SJCRH30 (cell line): ENCODE results near the gene TEX29. TPM values are rescaled to one million over a fixed set of nuclear protein-coding genes. Genes with fewer than 3 reads are reported as not detected.
A peak's percentile ranks its signal among the peaks of the same experiment; 100 is the strongest.

Experiments used
- DNase-seq, 2 experiments: peaks; one replicate each; pipeline ENCODE4 v3.0.0-alpha.2; 2015 to 2020
- H3K27ac ChIP-seq: fragments of 250-450 bp; sonication (Bioruptor Pico); 2 replicates; pipeline ENCODE4 v1.5.1; 2020; ENCODE audit warnings: mild to moderate bottlenecking, moderate library complexity
- H3K27me3 ChIP-seq: fragments of 250-450 bp; sonication (Bioruptor Pico); 2 replicates; pipeline ENCODE4 v1.5.1; 2020; ENCODE audit warnings: mild to moderate bottlenecking, moderate library complexity
- H3K36me3 ChIP-seq: fragments of 250-450 bp; sonication (Bioruptor Pico); 2 replicates; pipeline ENCODE4 v1.5.1; 2020; ENCODE audit warnings: mild to moderate bottlenecking, moderate library complexity
- H3K4me1 ChIP-seq: fragments of 250-450 bp; sonication (Bioruptor Pico); 2 replicates; pipeline ENCODE4 v1.5.1; 2020; ENCODE audit warnings: mild to moderate bottlenecking, moderate library complexity
- H3K4me3 ChIP-seq: fragments of 250-450 bp; sonication (Bioruptor Pico); 2 replicates; pipeline ENCODE4 v1.5.1; 2020; ENCODE audit warnings: mild to moderate bottlenecking, moderate library complexity
- H3K9me3 ChIP-seq: fragments of 250-450 bp; sonication (Bioruptor Pico); replicated peaks from 2 replicates; pipeline ENCODE4 v1.5.1; 2020; ENCODE audit warnings: mild to moderate bottlenecking, moderate library complexity
- total RNA-seq: library from RNA; depleted of rRNA; stranded (reverse); fragments of >200 nt; shearing (Covaris generic); gene quantifications from 2 replicates; pipeline ENCODE4 v1.2.3, GENCODE V29; 2014

Gene TEX29
- total RNA-seq, 1 experiment from 2014 or later = not detected

DNA sequence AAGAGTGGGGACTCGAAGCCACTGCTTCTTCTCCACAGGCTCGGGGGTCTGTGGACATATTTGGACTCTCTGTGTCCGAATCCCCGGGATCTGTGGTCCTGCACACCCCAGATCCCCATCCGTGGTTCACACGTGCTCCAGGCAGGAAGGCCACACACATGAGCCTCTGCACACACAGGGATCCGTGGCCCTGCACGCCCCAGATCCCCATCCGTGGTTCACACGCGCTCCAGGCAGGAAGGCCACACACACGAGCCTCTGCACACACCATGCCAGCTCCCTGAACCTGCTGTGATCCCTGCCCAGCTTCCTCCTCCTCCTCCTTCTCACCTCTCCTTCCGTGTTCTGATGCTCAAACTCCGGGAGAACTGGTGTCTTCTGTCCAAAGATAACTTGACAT lies 3.1 kb downstream of the TEX29 start:
- Histone ChIP-seq H3K9me3 (no peaks in the 10 kb centered on the region), H3K27me3 (no peaks in the 10 kb centered on the region), H3K36me3 (no peaks in the 10 kb centered on the region), H3K4me1 (peaks cover 22% of the 10 kb centered on the region), H3K4me3 (no peak overlapping the region), H3K27ac (no peak overlapping the region)
- no peak for DNase-seq

DNA sequence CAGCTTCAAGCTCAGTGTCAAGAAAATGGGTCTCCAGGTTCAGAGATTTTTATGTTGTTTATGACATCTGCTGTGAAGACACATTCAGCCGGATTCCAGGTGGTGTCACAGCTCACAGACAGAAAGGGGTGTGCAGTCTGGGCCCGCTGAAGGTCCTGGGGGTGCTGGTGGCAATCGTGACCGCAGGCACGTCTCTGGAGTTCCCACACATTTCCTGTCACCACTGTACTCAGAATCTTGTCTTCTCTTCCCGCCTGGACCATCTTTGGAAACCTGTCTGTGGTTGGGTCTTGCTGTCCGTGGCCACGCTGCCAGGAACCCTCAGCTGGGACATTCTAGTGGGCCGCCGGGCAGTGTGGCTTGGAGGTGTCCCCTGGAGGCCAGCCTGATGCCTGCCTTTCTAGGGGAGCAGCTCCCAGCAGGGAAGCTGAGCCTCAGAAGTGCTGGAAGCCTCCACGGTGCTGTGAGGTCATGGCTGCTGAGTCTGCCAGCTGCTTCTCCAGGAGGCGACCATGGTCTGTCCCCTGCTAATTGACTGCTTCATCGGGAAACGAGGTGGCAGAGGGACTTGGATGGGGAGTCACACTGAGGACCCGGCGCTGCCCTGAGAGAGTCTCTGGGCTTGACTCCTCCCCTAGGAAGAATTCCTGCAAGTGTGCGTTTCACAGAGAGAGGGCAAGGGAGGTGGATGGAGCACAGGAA lies 3.7 kb downstream of the TEX29 start:
- H3K36me3 ChIP-seq = no peaks in the 10 kb centered on the region
- no peak overlapping the region for H3K27ac ChIP-seq
- peaks cover 22% of the 10 kb centered on the region for H3K4me1 ChIP-seq
- peak in 1 of 2 experiments; percentile 20 for DNase-seq
- no peaks in the 10 kb centered on the region for H3K9me3 ChIP-seq
- no peak overlapping the region for H3K4me3 ChIP-seq
- H3K27me3 ChIP-seq = no peaks in the 10 kb centered on the region

DNA sequence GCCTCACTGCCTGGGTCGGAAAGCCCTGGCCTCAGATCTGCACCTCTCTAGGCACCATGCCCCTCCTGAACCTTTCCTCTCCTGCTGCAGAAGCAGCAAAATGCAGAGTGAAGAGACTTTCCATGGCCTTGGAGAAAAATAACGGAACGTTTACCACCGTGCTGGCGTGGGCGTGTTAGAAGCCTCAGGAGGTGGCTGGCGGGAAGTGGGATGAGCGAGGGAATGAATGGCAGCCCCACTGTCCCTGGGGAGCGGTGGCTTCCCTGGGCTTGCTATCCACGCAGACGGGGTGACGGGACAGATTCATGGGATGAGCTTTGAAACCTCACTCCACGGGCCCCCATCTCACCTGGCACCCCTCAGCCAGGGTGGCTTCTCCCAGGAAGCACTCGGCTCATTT lies 4.3 kb downstream of the TEX29 start:
- no peaks in the 10 kb centered on the region for H3K9me3 ChIP-seq
- peaks cover 22% of the 10 kb centered on the region for H3K4me1 ChIP-seq
- H3K27ac ChIP-seq = no peak overlapping the region
- H3K27me3 ChIP-seq = no peaks in the 10 kb centered on the region
- DNase-seq = no peak
- H3K4me3 ChIP-seq = no peak overlapping the region
- H3K36me3 ChIP-seq = no peaks in the 10 kb centered on the region

DNA sequence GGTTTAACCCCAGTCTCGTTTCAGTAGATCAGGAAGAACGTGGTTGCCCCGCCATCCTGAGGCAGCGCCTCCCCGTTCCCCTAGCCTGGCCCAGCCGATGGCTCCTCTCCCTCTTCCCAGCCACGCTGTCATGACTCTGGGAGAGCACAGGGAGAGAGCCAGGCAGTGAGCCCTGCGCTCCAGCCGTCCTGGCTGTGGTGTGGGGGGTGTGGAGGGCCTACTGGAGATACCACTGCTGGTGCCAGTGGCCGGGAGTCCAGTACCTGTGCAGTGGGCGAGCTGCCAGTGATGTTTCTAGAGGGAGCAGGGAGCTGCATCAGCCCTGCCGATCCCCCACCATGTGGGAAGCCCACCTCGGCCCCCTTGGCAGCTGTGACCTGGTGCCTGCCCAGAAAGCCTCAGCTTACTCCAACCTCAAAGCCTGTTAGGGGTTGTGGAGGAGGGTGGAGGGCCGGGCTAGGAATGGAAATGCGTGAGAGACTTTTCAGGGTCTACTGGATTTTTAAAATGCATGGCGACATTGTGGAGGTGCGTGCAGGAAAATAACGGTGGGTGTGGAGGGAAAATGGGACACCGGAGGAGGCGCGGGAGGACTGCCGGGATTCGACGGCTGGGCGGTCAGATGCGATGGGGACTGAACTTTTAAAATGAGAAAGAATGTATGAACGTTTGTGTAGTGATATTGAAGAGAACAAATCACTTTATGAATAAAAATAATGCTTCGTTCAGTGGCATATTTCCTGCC lies 4.9 kb downstream of the TEX29 start:
- DNase-seq = no peak
- H3K27me3 ChIP-seq = no peaks in the 10 kb centered on the region
- H3K4me3 ChIP-seq = no peak overlapping the region
- H3K27ac ChIP-seq = no peak overlapping the region
- no peaks in the 10 kb centered on the region for H3K36me3 ChIP-seq
- H3K9me3 ChIP-seq = no peaks in the 10 kb centered on the region
- peaks cover 22% of the 10 kb centered on the region for H3K4me1 ChIP-seq

DNA sequence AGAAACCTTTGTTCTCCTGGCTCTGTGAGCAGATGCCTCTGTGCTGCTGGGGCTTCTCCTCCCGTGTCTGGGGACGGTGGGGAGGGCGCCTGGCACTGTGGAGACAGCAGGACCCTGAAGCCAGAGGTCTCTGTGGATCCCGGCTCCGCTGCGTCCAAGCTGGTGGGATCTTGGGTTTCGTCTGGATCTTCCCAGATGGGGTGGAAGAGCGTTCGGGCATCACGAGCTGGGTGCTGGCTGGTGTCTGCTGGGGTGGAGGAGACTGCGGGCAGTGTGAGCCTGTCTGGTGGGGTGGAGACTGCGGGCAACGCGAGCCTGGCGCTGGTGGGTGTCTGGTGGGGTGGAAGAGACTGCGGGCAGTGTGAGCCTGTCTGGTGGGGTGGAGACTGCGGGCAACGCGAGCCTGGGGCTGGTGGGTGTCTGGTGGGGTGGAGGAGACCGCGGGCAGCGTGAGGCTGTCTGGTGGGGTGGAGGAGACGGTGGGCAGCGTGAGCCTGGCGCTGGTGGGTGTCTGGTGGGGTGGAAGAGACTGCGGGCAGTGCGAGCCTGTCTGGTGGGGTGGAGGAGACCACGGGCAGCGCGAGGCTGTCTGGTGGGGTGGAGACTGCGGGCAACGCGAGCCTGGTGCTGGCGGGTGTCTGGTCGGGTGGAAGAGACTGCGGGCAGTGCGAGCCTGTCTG lies 5.6 kb downstream of the TEX29 start:
- DNase-seq = no peak
- Histone ChIP-seq H3K4me1 (peaks cover 22% of the 10 kb centered on the region), H3K4me3 (no peak overlapping the region), H3K27ac (no peak overlapping the region), H3K27me3 (no peaks in the 10 kb centered on the region), H3K9me3 (no peaks in the 10 kb centered on the region), H3K36me3 (no peaks in the 10 kb centered on the region)

DNA sequence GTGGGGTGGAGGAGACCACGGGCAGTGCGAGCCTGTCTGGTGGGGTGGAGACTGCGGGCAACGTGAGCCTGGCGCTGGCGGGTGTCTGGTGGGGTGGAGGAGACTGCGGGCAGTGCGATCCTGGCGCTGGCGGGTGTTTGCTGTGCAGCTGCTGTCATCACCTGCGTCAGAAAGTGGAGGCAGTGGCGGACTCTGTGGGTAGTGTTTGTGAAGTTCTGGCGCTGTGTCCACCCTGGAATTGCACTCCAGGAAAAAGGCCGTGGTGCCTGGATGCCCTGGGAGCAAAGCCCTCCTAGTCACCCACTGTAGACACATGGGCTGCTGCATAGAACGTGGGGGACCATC lies 6.2 kb downstream of the TEX29 start:
- Histone ChIP-seq H3K36me3 (no peaks in the 10 kb centered on the region), H3K27ac (no peak overlapping the region), H3K27me3 (no peaks in the 10 kb centered on the region), H3K4me1 (peaks cover 22% of the 10 kb centered on the region), H3K9me3 (no peaks in the 10 kb centered on the region), H3K4me3 (no peak overlapping the region)
- DNase-seq = no peak

DNA sequence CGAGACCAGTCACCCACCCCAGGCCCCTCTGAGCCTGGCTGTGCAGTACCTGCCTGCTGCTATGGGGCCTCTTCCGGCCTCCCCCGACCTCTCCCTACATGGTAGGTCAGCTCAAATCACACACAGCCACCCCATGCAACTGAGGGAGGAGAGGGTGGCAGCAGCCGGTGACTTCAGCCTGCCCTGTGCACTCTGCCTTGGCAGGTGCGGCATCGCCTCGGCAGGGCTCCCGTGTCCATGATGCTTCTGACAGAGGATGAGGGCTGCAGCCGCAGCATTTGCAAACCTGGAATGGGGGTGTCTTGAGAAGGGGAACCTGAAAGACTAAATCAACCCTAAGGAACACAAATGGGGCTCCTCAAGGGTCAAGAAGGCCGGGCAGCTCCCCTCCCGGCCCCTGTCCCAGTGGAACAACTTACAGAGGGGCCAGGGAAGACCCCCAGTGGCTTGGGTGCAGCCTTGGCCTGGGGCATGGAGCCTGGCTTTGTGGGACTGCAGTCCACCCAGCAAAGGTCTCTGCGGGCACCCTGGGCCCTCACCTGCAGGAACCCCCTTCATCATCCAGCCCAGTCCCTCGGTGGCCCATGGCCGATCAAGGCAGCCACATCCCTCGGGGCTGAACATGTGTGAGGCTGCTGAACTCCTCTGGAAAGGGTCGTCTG lies 6.7 kb downstream of the TEX29 start:
- Histone ChIP-seq H3K4me1 (peaks cover 21% of the 10 kb centered on the region), H3K9me3 (no peaks in the 10 kb centered on the region), H3K27me3 (no peaks in the 10 kb centered on the region), H3K36me3 (no peaks in the 10 kb centered on the region), H3K4me3 (no peak overlapping the region), H3K27ac (no peak overlapping the region)
- DNase-seq = no peak

DNA sequence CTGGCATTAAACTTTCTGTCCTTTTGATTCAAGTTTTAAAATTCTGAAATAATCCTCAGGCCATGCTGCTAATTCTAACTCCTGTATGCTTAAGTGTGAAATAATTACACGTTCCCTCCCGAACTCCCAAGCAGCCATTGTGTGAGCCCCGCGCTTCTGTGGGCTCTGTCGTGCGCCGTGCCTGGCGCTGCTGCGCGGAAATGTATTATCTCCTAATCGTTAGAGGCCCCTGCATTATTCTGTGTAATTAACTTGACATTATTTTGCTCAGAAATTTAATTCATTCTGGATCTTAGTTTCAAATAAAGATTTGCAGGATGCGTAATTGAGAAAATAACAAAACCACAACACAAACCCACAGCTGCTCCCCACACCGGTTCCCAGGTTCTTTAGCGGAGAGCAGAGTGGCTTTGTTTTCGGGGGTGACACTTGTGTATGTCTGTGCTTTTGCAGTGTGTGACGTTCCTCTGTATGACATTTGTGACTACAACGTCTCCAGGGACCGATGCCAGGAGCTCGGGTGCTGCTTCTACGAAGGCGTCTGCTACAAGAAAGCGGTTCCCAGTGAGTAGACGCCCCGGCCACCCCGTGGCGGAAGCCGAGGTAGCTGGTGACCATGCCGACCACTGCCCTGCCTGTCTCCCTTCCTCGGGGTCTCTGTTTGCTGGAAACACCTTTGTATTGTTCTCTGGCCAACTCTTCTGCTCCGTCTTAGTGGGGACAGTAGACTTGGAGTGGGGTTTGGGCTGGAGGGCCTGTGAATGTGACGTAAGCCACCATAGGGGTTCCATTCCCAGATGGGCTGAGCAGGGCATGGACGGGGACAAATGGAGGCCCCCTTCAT lies 7.5 kb downstream of the TEX29 start:
- Histone ChIP-seq H3K4me1 (peaks cover 12% of the 10 kb centered on the region), H3K27ac (no peak overlapping the region), H3K4me3 (no peak overlapping the region), H3K27me3 (no peaks in the 10 kb centered on the region), H3K9me3 (no peaks in the 10 kb centered on the region), H3K36me3 (no peaks in the 10 kb centered on the region)
- no peak for DNase-seq

DNA sequence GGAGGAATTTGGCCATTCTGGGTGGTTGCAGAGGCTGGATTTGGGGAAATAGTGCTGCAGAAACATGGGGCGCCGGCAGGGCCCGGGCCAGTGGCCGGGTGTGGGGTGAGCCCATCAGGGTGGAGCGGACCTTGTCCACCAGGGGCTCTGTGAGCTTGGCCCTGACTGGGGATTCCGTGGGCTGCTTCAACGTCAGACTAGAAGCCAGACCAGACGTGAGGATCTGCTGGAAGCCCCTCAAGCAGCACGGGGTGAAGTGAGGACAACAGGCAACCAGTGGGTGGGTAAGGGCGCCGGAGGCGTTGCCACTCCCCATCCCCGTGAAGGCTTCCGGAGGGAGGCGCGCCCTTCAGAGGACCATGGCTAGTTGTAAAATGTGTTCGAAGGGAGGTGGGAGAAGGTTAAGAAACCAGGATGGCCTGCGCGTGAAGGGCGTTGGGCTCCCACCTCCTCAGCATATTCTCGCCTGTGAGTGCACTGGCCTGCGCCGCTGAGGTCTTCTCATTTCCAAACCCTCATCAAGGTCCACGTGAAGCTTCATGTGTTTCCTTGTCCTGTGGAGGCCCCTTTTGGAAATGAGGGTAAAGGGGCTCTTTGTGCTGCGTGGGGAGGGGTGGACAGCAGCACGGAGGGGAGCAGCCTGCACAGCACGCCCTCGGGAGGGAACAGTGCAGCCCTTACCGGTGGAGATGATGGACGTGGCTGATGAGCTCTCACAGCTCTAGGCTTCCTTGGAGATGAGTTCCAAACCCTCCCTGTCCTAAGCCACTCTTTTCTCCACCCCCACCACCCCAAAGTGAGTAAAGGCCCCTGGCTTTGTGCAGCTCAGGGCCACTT lies 8.3 kb downstream of the TEX29 start:
- no peaks in the 10 kb centered on the region for H3K27me3 ChIP-seq
- no peak for DNase-seq

DNA sequence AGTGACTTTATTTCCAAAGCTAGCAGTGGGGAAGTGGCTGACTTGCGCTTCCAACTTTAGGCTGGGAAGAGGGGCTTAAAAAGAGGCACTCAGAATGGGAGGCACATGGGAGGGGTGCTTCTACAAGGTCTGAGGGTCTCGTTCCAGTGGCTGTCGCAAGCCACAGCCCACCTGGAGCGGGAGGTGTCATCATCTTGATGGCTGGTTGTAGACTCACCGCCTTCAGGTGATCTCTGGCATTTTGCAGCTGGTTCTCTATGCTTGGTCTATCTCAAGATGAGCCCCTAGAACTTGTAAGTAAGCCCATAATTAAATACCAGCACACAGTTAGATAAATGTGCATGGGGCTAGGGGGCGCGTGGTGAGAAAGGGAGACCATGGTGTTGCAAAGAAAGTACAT lies 9.2 kb downstream of the TEX29 start:
- H3K27me3 ChIP-seq = no peaks in the 10 kb centered on the region
- H3K4me1 ChIP-seq = no peaks in the 10 kb centered on the region; the same call in 1 of the 2 replicates
- H3K36me3 ChIP-seq = no peaks in the 10 kb centered on the region
- no peak overlapping the region for H3K4me3 ChIP-seq
- no peak for DNase-seq
- no peaks in the 10 kb centered on the region for H3K9me3 ChIP-seq
- no peak overlapping the region for H3K27ac ChIP-seq

More for the DNA sequence above, 8.3 kb downstream of the TEX29 start:
- Histone ChIP-seq H3K9me3 (no peaks in the 10 kb centered on the region), H3K36me3 (no peaks in the 10 kb centered on the region), H3K4me3 (no peak overlapping the region), H3K27ac (no peak overlapping the region), H3K4me1 (peaks cover 7% of the 10 kb centered on the region)

DNA sequence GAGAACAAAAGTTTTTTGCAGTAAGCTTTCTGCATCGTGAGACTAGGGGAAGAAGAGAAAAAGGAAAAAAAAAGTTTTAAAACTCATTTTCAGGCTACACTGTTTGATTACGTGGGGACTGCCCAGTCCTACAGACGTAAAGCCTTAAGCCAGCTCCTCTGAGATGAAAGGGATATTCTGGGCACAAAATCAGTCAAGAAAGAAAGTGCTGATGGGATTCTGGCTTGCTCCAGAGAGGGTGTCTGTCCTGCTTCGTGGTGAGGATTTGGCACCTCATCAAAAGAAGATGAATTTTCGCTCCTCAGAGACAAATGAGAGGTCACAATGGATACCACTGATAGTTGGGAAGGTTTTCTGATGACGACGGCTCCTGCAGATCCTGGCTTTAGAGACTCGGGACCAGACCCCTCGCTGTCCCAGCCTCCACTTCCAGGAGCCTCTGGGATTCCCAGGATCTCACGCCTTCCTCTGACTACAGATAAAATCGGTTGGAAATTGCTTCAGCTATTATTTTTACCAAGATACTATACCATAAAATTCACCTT lies 9.7 kb downstream of the TEX29 start:
- no peaks in the 10 kb centered on the region for H3K36me3 ChIP-seq
- no peaks in the 10 kb centered on the region for H3K27me3 ChIP-seq
- no peaks in the 10 kb centered on the region for H3K4me1 ChIP-seq
- H3K9me3 ChIP-seq = no peaks in the 10 kb centered on the region
- H3K27ac ChIP-seq = no peak overlapping the region
- no peak overlapping the region for H3K4me3 ChIP-seq
- no peak for DNase-seq

DNA sequence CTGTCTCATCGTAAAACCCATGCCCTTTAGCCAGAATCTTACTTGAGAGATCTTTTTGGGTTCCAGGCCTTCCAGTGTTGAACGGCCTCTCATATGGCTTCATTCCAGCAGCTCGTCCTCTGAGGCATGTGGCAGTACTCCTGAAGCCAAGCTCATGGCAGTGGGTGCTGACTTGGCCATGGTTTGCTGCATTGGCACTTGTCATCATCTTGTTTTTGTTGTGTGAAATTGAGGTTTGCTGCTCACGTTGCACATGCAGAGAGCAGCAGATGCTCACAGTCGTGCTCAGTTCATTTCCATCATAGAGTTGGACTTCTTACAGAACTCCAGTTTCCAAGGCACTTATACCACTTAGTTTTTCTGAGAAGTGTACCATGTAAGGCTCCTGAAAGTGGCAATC lies 14.9 kb downstream of the TEX29 start:
- Histone ChIP-seq H3K4me1 (no peaks in the 10 kb centered on the region), H3K4me3 (no peak overlapping the region), H3K27me3 (no peaks in the 10 kb centered on the region), H3K9me3 (no peaks in the 10 kb centered on the region), H3K36me3 (no peaks in the 10 kb centered on the region), H3K27ac (no peak overlapping the region)
- DNase-seq = no peak

DNA sequence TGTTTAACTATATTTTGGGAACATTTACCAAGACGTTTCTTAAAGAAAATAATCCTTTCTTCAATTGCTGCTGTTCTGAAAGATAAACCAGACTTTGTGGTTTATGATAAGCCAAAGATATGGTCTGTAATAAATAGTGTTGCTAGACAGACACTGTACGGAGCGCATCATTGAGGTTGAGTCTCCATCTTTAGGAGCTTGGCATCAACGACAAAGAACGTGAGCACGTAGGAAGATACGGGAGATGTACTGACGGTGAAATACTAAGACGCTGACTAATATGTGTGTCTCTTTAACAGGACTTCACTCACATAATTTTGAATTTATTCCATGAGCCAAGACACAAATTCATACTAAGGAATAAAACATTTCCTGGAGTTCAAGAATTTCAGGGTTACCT lies 16.2 kb downstream of the TEX29 start:
- H3K9me3 ChIP-seq = no peaks in the 10 kb centered on the region
- no peak for DNase-seq
- no peaks in the 10 kb centered on the region for H3K4me1 ChIP-seq
- no peaks in the 10 kb centered on the region for H3K27me3 ChIP-seq
- H3K4me3 ChIP-seq = no peak overlapping the region
- H3K27ac ChIP-seq = no peak overlapping the region
- H3K36me3 ChIP-seq = no peaks in the 10 kb centered on the region
